Measurements from ENCODE around the gene FCHSD2.
"Not testable (repeated sequence)": the region's sequence is repeated elsewhere in the genome, so short reads cannot be mapped to it uniquely, and the experiment has no call there.

The FCHSD2 gene

DNA sequence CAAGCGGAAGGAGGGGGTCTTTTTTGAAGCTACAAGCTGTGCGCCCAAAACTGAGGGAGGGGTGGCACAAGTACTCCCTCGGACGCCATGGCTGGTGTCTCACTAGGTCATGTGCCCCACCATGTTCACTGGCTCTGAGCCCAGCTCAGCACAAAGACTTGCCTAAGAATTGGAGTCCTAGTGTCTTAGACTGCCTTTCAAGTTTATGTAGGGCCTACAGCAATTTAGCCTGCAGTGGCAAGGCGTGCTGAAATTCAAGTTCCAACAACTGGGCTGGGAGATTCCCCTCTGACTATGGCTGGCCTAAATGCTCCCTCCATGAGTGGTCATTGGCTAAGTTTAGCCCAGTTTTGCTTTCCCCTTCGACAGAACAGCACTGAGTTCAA lies 27.3 kb downstream of the FCHSD2 start:
- no peak for DNase-seq

DNA sequence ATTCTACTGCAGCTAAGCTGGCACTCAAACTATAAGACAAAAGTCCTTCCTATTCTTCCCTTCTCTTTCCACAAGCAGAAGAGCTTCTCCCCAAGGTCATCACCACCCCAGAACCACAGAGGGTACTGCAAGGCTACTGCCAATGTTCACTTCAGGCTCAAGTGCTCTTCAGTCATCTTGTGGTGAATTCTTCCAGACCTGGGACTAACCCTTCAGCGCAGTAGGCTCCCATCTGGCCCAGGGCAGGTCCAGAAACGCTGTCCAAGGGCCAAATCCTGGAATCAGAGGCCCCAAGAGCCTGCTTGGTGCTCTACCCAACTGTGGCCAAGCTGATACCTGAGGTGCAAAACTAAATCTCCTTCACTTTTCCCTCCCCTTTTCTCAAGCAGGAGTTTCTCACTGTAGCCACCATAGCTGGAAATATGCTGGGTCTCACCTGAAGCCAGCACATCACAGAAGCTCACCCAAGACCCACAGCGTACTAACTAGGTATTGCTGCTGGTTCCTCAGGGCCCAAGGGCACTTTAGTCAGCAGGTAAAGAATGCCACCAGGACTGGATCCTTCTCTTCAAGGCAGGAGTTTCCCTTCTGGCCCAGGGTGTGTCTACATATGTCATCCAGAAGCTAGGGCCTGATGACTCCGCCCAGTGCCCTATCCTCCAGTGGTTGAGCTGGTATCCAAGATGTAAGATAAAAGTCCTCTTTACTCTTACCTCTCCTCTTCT lies 27.8 kb downstream of the FCHSD2 start:
- DNase-seq = no peak

DNA sequence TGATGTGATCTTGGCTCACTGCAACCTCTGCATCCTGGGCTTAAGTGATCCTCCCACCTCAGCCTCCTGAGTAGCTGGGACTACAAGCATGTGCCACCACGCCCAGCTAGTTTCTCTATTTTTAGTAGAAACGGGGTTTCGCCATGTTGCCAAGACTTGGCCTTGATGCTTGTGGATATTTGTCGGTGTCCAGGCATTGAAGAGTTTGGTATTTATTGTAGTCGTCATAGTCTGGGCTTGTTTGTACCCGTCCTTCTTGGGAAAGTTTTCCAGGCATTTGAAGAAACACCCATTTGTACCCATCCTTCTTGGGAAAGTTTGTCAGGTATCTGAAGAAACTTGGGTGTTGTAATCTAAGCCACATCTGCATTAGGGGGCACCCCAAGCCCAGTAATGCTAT lies 28.7 kb downstream of the FCHSD2 start:
- no peak for DNase-seq

DNA sequence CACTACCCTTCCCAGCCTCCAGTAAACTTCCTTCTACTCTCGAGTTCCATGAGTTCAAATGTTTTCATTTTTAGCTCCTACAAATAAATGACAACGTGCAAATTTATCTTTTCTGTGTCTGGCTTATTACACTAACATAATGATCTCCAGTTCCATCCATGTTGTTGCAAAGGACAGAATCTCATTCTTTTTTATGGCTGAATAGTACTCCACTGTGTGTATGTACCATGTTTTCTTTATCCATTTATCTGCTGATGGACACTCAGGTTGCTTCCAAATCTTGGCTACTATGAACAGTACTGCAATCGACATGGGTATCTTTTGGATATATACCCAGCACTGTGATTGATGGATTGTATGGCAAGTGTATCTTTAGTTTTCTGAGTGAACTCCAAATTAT lies 34.5 kb downstream of the FCHSD2 start:
- DNase-seq = no peak

DNA sequence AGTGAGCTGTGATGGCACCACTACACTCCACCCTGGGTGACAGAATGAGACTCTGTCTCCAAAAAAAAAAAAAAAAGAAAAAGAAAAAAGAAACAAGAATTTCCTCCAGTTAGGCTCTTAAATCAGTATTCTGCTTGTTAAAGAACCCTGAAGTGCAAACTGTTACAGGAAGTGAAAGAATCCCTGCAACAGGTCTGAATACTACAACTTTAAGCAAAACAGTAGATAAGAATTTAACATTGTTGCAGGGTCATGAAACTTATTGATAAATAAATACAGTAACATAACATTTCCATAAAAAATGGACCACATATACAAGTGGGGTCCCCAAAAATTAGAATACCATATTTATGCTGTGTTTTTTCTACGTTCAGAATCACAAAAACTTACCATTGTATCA lies 35.8 kb downstream of the FCHSD2 start:
- no peak for DNase-seq

DNA sequence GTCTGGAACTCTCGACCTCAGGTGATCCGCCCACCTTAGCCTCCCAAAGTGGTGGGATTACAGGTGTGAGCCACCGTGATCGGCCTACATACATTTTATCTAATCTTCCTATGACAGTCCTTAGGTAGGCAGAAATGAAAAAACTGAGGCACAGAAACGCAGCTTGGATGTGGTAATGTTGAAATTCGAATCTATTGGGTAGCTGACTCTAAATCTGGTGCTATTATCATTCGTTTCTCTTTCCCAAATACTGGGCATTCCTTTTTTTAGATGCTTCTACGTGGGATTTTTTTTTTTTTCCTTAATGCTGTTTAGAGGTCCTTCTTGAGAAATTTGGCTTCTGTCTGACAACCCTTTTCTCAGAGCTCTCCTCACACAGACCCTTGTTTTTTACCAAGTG lies 41.5 kb downstream of the FCHSD2 start:
- DNase-seq = no peak

DNA sequence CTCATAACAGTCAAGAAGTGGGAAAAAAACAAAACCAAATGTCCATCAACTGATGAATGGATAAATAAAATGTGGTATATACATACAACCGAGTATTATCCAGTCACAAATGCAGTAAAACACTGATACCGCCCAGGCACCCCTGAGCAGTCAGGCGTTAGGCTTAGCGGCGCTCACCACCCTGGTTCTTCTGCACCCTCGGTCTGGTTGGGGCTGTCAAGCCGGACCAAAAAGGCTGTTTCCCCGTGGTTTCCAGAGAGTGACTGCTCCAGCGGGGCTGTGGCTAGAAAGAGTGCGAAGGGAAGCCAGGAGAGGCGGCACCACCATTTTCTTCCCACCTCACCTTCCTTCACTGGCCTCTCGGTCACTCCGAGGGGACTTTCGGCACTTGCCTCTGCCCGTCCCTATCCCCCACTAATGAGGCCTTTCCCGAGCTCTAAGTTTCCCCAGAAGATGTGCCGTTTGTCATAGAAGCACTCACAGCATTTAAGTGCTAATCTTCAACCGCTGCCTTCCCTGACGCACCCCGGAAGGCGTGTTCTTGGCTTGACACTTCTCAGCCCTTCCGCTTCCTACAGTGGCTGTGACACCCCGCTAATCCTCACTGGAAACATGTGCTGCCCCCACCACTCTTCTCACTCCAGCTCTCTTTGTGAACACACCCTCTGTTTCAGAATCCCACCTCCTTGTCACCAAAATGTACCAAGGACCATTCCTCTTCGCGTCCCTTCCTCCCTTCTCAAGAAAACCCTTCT lies 42.4 kb downstream of the FCHSD2 start:
- DNase-seq = no peak

DNA sequence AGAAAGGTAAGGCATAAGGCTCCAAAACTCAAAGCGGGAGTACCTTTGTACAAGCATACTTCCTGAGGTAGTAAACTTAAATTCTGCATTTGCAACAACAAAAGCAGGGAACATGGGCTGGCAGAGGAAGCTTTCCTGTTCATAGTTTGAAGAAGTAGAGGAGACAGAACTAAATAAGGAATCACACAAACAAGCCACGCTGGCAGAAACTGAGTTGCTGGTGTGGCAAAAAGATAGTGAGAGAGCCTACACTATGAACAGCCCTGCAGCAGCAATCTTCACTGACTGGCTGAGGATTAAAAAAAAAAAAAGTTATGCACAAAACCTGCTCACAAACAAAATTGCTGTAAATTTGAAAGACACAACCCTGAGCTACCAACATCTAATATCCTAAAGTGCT lies 46.5 kb downstream of the FCHSD2 start:
- DNase-seq = no peak

DNA sequence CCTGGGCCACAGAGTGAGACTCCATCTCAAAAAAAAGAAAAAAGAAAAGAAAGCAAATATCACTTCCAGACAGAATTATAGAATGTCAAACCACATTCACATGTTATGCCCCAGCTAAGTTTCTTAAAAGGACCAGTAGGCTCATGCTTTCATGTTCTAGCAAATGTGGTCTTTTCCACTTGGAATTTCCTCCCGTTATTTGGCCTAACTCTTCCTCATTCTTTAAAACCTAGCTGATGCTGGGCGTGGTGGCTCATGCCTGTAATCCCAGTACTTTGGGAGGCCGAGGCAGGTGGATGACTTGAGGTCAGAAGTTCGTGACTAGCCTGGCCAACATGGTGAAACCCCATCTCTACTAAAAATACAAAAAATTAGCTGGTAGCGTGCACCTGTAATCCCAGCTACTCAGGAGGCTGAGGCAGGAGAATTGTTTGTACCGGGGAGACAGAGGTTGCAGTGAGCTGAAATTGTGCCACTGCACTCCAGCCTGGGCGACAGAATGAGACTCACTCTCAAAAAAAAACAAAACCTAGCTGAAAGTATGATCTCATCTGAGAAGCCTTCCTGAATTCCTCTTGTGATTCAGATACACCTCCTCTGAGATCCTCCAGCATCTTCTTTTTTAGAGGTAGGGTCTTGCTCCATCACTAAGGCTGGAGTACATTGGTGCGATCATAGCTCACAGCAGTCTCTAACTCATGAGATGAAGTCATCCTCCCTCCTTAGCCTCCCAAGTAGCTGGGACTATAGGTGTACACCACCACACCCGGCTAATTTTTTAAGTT lies 50.4 kb downstream of the FCHSD2 start:
- DNase-seq = no peak

DNA sequence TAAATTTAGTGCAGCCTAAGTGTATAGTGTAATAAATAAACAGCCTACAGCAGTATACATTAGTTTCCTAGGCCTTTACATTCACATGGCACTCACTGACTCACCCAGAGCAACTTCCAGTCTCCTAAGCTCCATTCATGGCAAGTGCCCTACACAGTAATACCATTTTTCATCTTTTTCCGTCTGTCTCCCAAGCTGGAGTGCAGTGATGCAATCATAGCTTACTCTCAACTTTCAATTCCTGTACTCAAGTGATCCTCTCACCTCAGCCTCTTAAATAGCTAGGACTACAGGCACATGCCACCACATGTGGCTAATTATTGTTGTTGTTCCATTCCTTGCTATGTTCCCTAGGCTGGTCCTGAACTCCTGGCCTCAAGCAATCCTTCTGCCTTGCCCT lies 54.4 kb downstream of the FCHSD2 start:
- no peak for DNase-seq

DNA sequence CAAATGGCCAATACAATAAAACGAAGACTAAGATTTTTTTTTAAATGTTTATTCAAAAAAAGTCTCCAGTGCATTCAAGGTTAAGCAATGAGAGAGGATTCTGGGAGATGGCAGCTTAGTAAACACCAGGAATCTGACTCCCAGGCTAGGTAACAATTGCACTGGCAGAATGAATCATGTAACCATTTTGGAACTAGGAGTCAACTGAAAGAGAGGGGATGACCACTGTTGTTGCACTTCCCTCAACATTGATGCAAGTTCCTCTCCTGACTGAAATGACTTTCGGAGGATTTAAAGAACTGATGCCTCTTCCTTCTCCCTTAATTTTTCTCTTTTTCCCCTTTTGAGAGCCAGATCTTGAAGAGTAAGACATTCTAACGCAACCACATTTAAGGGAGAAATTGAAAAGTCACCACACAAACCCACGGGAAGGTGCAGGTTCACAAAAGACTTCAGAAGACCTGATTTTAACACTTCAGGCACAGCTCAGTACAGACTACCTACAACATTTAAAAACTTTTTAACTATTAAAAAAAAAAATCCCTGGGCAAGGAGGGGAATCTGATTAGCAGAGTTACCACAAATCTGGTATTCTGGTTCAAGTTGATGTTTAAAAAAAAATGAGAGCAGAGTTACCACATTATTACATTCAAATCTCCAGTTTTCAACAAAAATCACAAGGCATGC lies 56.8 kb downstream of the FCHSD2 start:
- DNase-seq = no peak

DNA sequence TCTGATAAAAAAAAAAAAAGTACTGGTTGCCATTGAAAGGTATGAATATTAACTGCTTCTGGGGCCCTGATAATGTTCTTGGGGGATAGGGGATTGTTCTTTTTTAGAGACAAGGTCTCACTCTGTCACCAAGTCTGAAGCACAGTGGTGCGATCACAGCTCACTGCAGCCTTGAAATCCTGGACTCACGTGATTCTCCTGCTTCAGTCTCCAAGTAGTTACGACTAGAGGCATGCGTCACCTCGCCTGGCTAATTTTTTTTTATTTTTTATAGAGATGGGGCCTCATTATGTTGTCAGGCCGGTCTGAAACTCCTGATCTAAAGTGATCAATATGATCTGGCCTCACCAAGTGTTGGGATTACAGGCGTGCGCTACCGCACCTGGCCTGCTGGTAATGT lies 63.5 kb downstream of the FCHSD2 start:
- DNase-seq = no peak

DNA sequence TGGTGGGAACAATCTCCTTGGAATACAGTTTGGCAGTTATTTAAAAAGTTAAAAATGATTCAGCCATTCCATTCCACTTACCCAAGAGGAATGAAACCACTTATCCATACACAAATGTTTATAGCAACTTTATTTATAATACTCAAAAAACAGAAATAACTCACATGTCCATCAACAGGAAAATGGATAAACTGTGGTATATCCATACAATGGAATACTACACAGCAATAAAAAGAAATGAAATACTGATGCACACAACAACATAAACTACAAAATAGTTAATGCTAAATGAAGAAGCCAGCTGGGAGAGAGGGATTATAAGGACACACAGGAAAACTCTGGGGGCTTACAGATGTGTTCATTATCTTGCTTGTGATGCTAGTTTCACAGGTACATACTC lies 64.7 kb downstream of the FCHSD2 start:
- no peak for DNase-seq

DNA sequence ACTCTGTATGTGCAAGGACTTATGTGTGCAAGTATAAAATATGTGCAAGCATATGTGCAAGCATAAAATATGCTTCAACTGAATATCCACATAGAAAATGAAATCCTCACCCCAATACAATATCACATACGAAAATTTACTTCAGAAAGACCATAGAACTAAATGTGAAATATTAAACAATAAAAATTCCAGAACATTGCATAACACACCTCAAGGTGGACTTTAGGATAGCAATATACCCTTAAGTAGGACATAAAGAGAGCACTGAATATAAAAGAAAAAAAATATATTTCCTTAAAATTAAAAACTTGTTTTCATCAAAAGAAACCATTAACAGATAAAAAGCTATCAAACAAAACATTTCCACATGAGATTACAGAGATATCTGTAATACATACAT lies 67.8 kb downstream of the FCHSD2 start:
- no peak for DNase-seq

DNA sequence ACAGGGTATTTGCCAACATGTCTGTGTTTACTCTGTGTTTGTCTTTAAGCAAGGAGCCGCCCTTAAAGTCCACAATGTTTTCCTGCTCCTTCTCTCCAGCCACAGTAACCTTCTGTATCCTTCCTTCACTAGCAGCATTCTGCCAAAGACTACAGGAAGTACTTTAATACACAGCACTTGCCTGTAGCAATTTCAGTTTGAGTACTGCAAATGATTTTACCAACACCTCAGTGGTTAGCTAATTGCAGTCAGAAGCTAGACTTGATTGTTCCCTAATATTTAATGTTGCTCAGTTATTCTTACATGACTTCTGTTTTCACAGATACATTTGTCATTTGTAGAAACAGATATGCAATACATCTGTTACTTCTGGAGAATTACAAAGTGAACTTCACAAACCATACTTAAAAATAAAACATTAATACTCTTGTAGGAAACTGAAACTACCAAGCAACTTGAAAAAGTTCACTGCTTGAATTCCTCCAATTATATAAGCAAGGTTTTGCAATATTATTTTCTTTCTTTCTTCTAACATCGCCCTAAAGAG lies 69.1 kb downstream of the FCHSD2 start:
- no peak for DNase-seq

DNA sequence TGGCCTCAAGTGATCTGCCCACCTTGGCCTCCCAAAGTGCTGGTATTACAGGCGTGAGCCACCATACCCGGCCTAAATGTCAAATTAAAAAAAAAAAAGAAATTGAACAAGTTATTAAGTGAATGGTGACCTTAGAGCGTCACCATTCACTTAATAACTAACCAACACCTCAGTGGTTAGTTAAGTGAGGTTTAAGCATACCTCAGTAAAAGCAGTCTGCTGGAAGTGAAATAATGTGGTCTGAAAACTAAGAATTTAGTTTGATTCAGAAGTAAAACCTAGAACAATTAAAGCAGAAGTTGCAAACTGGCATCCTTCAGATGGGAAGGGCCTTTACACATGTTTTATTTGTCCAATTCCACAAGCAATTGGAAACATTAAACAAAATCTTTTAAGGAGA lies 71.5 kb downstream of the FCHSD2 start:
- no peak for DNase-seq

DNA sequence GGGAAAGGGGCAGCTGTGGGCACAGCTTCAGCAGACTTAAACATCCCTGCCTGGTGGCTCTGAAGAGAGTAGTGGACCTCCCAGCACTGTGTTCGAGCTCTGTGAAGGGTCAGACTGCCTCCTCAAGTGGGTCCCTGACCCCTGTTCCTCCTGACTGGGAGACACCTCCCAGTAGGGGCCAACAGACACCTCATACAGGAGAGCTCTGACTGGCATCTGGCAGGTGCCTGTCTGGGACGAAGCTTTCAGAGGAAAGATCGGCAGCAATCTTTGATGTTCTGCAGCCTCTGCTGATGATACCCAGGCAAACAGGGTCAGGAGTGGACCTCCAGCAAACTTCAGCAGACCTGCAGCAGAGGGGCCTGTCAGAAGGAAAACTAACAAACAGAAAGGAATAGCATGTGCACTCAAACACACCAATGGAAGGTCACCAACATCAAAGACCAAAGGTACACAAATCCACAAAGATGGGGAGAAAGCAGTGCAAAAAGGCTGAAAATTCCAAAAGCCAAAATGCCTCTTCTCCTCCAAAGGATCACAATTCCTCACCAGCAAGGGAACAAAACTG lies 80.2 kb downstream of the FCHSD2 start:
- DNase-seq = not testable (repeated sequence)

DNA sequence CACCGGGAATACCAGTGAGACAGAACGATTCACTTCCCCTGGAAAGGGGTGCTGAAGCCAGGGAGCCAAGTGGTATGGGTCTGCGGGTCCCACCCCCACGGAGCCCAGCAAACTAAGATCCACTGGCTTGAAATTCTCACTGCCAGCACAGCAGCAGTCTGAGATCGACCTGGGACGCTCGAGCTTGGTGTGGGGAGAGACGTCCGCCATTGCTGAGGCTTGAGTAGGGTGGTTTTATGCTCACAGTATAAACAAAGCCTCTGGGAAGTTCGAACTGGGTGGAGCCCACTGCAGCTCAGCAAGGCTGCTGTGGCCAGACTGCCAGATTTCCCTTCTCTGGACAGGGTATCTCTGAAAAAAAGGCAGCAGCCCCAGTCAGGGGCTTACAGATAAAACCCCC lies 80.7 kb downstream of the FCHSD2 start:
- not testable (repeated sequence) for DNase-seq

DNA sequence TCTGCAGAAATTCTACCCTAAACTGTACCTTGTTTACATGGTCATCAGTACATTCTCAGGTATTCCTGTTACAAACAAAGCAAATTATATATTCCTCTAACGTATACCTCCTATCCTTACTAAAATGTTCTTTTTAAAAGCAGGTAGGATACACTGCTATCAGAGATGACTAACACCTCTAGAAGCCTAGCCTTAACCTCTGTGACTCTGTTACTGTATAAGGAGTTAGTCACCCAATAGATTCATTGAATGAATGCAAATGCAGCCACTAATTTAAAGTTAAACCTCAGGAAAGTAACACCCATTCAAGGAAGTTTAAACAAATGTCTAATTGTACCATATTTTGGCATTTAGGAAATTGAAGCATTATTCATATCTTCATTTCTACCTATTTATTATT lies 82.2 kb downstream of the FCHSD2 start:
- no peak for DNase-seq

DNA sequence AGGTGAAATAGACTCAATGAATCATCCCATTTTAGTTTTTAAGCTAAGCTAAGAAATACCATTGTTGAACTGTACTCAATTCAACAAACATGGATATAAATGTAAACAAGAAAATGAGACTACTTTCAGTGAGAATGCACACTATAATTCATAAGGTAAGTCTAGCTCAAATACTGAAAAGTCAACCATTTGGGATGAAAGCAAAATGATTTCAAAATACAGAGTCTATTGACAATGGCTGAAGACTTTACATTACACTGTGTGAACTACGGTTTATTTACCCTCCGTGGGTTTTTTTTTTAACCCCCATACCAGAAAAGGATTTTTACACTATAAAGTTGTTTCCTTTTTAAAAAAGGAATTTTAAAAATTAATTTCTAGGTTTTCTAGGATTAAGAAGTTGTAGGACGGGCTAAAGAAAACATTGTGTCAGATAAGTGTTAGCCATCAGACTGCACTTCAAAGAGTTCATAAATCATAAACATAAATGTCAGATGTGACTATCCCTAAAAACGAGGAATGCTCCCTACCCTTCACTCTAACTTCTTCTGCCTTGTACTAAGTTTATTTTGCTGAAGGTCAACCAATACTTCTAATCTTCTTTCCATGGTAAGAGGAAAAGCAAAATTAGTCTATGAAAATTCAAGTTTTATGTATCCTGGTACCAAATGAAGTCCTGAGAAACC lies 83.0 kb downstream of the FCHSD2 start:
- DNase-seq = no peak

DNA sequence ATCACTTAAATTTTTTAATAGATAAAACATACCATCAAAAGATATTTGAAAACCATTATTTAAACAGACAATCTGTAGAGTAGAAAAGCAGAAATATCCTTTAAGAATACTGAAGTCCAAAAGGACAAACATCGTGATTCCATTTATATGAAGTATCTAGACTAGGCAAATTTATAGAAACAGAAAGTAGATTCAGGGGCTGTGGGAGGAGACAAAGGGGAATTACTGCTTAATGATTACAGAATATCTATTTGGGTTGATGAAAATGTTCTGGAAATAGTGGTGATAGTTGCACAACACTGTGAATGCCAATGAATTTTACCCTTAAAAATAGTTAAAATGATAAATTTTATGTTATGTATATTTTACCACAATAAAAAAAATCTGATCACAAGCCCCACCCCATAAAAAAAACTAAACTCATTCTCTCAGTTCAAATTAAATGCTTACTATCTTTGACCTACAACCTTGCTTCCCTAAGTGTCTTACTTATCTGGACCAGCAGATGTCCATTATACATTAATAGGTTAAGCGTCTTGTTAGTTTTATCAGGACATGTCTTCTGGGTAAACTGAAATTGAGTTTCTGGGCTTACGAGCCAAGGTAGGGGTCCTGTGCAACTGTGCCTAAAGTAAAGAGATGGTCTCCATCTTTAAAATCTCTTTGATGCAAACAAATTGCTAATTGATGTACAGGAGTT lies 86.3 kb downstream of the FCHSD2 start:
- no peak for DNase-seq
